GM19463 (cell line): ENCODE data around the gene CD44.
A peak's percentile ranks its signal among the peaks of the same experiment; 100 is the strongest.

Source experiments
- ATAC-seq: cut with Tn5 transposase; IDR thresholded peaks from one replicate; pipeline ENCODE4 v1.9.1; 2021; ENCODE audit warnings: mild to moderate bottlenecking, moderate library complexity; ENCODE audit not compliant: unreplicated experiment

The CD44 gene

DNA sequence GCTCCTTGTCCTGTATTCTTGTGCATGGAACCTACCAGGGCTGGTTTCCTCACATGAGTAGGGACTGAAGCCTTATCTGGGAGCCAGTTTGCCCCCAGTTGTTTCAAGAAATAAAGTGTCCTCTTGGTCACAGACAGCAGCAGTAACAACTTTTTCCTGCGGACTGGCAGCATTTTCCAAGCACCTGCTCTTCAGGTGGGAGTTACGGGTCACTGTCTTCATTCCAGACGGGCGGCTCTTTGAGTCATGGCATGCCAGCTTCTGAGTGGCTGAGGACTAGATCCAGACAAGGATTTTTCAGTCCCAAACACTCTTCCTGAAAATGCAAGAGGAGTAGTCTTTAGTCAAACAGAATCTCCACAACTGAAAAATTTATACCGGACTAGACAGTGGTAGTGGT lies 2.7 kb upstream of the CD44 start:
- ATAC-seq, result no peak

DNA sequence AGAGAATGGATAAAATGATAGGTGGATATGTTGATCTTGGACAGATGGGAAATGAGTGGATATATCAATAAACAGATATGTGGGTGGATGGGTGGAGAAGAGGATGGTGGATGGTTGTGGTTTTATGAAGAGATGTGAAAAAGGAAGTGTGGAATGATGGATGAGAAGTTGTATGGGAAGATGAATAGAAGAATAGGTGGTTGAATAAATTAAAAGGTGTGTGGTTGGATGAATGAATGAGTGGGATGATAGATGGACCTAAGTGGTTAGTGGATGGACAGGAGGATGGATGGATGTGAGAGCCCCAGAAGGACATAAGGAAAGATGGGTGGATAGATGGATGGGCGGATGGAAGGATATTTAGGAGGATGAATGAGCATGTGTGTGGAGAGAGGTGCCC lies 913 bp upstream of the CD44 start:
- no peak for ATAC-seq

DNA sequence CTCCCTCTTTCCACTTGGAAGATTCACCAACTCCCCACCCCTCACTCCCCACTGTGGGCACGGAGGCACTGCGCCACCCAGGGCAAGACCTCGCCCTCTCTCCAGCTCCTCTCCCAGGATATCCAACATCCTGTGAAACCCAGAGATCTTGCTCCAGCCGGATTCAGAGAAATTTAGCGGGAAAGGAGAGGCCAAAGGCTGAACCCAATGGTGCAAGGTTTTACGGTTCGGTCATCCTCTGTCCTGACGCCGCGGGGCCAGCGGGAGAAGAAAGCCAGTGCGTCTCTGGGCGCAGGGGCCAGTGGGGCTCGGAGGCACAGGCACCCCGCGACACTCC lies 397 bp upstream of the CD44 start:
- ATAC-seq, result no peak

DNA sequence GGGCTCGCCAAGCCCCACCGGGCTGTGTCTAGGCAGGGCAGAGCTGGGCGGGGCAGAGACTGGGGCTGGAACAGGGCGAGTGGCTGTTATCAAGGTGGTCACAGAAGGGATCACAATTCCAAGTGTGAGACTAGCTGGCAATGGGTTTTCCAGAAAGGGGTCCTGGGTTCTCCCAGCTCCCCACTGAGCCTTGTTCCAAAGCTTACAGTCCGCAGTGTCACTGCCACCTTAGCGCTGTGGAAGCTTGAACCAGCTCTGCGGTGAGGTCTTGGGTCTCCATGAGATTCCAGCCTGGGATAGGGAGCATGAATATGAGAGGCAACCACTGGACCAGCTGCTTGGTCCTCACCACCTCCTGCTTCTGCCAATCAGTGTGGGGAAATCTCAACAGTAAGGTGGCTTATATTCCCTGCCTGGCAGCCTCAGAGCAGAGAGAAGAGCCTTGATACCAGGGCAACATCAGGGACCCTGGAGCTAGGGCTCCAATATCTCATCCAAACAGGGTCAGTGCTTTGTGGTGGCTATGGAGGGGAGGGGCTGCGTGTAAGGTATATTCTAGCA lies 831 bp downstream of the CD44 start:
- ATAC-seq, result no peak

DNA sequence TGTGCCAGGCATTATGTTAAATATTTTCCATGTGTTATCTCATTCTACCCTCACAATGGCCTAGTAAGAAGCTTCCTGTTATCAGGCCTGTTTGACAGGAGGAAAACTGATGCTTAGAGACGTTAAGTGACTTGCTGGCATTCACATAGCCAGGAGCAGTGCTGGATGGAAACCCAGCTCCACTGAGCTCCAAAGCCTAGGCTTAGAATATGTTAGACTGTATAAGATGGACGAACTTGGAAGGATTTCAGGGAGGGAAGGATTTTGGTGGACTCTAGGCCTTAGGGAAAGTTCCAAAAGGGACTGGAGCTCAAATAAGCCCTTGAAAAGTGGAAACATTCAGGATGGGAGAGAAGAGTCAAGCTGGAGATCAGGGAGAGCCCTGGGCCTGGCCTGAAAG lies 2.1 kb downstream of the CD44 start:
- ATAC-seq, result no peak

DNA sequence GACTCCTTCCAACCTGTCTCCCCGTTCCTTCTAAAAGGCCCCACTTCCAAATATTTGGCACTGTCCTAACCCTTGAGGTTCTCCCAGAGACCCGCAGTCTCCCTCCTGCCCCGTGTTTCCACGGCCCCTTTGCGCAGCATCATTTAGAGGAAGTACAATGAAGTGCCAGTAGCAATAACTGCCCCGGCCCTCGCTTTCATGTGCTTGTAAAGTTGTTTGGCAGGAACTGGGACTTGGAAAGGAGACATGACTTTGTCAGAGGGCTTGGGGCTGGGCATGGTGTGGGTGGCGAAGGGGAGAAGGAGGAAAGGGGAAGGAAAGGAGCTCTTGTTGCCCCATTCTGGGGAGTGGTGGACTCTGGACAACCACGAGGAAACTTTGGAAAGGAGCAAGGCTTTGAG lies 2.6 kb downstream of the CD44 start:
- ATAC-seq, result no peak

DNA sequence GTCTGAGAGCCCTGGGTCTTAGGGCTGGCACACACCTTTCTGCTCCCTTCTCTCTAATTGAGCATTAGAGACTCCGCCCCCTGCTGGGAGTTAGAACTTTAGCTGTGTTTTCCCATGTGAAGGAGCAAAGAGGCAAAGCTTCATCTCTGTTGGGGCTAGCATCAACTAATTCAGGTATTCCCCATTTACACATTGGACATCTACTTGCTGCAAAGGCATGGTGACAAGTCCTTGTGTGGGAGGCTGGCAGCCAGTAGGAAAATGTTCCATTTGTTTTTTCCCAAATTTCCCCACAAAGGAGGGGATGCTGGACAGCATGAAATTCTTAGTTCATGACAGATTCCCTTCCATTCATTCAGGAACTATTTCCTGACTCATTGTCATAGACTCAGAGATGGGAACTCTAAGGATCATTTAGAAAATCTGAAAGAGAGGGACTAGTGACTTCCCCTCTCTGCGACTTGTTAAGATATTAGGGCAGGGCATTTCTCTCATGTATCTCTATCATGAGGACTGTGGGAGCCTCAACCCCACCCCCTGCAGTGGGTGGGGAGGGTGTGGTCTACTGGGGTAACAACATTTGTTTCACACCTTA lies 3.6 kb downstream of the CD44 start:
- no peak for ATAC-seq

DNA sequence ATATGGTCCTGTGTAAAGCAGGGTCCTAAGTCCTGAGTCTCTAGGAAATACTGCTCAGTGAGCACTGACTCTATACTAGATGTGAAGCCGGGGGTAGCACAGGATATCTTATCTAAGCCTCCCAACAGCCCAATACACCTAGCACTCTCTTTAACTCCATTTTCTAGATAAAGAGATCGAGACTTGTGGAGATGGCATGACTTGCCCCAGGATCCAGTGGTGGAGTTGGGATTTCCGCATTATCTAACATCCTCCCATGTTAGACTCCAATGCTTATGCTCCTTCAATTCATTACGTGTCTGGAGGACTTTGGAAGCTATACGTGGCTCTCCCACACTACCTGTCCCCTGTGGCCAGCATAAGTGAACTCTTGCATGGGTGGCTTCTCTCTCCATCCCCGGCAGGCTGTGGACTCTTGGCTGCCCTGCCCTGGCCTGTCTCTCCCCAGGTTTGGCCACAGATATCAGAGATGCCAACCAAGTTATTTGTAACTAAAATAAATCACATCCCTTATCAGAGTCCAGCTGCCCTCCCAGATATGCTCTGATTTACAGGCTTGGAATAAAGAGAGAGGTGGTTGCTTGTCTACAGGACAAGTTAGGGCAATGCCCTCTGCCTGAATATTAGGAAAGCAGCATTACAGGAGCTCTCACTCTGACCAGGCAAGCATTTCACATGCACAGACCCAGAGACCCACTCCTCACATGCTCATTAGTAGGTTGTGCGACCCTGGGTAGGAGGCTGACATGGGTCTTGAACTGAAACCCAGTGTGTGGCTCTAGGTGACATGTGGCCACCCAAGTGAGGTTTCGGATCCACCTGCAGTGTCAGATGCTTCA lies 4.5 kb downstream of the CD44 start:
- peak; percentile 1 for ATAC-seq

DNA sequence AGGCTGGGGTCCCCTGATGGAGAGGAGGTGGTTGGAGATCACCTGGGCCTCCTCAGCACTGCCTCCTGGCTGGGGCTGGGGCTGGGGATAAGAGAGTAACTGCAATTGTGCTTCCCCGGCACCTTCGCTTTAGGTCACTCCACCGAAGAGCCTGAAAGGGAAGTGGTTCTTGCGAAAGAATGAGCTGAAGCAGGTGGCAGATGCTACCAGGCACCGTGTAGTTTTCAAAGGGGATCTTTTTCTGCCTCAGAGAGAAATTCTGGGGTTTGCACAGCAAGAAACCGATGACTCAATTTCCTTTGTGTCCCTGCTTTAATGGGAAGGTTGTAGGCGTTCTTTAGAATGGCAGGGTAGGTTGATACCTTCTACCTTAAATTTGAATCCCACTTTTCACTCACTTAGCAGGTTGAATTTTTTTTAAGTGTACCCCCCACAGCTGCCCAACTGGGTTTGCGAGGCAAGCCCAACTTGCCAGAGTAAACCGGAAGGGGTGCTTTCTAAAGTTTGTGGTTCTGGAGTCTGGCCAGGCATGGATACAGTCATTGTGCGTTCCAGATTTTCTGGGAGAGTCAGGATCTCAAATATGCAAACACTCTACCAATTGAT lies 5.3 kb downstream of the CD44 start:
- ATAC-seq, result peak; percentile 42

DNA sequence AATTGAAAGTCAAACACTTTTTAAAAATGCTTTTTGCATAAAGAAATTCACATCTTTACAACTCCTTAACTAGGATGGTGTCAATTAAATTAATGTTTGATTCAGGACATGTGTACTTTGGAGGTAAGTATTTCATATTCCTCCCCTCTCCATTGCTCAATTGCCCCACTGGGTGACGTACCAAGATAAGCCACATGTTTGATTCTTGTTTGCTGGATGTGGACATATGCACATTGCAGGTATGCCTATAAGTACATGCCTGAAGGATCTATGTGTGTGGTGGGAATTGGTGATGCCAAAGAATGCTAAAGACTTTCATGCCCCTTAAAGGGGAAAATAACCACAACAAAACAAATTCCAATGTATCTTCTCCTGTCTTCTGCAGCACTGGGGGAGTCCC lies 5.8 kb downstream of the CD44 start:
- ATAC-seq, result no peak

DNA sequence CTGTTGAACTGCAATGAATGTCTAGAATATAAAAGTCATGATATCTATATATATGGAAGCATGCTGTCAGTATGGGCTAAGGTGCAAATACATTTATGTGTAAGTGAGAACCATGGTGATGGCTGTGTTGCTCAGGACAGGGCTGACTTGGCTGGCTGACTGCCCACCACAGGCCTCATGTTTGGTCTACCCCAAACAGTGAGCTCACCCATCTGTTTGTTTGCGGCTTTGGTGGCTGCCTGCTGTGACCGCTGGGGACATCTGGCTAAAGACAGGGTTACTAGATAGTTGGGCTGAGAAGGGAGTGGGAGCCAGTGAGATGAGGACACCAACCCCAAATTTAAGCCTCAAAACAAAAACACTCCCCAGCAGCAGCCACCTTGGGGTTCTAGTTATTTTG lies 6.3 kb downstream of the CD44 start:
- peak; percentile 60 for ATAC-seq

DNA sequence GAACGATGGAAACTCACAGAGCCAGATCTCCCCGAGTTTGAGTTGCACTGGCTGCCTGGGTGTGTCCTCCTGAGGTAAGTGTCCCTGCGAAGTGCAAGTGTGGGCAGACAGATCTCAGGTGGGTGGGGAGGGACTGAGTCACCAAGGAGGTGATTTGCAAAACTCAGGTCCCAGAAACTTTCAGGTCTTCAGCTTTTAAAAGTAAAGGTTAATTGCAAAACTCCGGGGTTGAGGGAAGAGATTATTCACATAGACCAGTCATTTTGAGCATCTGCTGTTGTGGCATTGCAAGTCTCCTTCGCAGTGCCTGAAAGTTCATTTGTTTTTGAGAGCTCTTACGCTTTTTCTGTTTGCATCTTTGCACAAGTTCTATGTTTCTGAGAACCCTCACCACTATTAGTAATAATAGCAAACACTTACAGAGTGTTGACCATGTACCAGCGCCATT lies 7.1 kb downstream of the CD44 start:
- ATAC-seq, result peak; percentile 32

DNA sequence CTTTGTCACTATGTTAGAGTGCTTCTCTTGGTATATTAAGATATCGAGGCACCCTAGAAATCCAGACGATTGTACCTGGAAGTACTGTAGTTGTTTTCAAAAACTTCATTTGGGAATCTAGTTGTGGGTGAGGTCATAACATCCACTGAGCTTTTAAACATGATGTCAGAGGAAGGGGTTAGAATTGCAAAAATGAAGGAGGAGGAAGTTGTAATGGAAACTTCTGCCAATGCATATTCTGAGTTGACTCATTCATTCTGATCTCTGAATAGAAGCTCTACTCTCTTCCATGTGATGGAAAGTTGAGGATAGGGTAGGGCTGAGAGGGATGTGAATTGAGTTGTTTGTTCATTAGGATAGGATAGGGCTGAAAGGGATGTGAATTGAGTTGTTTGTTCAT lies 7.7 kb downstream of the CD44 start:
- no peak for ATAC-seq

DNA sequence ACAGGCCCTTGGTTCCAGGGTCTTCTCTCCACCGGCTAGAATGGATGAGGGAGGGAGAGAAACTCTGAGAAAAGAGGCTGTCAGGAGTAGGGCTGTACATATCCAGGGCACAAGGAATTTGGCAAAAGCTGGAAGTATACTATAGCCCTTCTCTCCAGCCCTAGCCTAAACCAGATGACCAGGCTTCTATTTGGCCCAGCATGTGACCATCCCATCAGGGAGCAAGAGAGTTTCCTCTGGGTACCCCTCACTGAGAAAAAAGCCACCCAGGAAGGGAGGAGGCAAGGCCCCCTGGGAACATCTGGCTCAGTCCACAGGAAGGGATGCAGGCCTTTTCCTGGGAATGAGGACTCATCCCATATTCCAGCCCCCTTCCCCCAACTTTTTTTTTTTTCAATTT lies 8.3 kb downstream of the CD44 start:
- no peak for ATAC-seq

DNA sequence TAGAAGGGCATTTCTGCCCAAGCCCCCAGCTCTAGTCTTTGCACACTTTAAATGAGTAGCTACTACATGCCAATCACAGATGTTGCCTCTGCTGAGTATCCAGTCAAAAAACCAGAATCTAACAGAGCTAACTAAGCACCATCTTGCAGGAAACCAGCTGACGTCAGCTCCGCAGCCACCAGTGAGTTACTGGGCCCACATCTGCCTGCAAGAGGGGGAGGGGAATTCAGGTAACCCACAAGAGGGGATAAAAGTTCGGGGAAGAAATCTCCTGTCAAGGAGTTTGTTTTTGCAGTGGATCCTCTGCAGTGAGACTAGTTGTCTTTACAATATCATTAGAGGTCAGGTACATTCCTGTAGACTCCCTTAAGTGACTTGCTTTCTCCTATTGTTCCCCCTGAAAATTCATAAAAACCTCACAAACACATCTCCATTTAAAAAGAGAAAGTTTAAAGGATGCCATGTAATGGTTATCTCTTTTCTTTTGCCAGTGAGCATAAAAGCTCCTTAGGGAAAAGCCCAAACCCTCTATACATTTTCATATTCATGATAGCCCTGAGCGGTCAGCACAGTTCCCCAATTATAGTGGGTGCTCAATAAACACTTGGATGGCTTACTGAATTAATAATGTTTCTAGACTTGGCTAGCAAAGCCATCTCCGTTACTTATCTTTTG lies 9.3 kb downstream of the CD44 start:
- no peak for ATAC-seq

DNA sequence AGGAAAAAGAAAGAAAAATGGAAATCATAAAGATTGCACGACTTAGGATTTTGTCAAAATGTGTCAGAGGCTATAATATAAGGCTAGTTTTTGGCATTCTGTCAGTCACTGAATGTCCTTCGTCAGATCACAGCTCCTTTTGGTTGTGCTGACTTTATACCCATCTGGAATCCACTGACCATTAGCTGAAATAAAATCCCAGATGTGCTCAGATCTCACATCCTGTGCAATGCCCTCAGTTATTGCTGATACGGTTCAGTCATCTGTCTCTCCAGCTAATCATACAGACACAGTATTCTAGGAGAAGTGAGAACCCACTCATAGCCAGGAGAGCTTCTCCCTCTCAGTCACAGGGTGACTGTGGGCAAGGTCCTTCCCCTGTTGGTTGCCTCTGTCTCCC lies 11.5 kb downstream of the CD44 start:
- no peak for ATAC-seq

DNA sequence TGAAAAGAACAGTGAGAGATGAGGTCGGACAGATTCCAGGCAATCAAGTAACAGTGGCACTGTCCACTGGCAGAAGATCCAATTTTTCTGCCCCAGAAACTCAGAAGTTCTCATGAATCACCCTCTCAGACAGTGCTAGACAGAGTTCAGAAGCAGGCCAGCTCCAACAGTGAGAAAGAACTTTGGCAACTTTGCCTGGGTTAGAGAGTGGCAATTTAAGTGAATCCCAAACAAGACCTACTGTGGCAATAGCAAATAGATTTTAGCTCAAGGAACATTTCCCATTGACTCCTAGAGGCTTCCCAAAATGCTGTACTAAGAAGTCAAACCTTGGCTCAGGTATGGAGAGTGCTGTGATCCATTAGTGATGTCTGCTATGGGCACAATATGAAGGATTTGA lies 12.3 kb downstream of the CD44 start:
- ATAC-seq, result no peak

DNA sequence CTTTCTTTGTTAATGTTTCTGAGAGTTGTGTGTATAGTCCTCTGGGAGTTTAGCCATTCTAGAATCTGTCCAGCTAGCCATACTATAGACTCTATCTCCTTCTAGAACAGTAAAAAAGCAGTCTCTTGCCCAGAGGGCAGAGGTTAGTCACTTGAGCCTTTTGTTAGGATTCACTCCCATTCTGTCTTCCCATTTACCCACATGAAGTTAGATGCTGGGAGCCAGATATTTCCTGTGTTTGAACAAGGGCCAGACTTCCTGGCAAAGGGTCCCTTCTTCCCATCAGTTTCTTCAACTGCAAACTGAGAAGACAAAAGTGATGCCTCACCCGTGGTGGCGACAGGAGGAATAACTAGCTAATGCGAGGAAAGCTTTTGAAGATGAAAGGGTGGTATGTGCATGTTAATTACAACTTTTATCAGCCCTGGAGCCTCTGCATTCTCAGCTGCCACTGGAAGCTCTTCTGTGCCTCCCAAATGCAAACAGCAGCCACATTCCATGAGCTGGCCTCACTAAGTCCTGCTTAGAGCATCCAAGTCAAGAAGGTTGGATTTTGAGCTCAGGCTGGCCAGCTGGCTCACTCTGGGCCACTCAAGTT lies 12.8 kb downstream of the CD44 start:
- no peak for ATAC-seq

DNA sequence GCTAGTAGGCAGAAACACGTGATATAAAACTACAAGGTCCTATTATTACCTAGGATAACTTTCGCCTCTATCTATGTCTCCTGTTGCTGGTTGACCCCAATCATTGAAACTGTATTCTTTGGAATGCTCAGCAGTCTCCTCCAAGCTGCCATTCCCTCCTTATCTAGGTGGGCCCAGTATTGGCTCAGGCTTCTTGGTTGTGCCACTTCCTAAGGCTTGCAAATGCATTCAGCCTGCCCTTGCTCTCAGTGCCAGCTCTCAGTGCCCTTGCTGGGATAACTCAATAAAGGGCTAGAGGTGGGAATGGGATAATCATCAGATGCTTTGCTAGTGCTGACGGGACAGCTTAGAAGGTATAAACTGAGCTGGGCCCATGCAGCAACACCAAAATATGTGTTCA lies 13.6 kb downstream of the CD44 start:
- ATAC-seq, result no peak

DNA sequence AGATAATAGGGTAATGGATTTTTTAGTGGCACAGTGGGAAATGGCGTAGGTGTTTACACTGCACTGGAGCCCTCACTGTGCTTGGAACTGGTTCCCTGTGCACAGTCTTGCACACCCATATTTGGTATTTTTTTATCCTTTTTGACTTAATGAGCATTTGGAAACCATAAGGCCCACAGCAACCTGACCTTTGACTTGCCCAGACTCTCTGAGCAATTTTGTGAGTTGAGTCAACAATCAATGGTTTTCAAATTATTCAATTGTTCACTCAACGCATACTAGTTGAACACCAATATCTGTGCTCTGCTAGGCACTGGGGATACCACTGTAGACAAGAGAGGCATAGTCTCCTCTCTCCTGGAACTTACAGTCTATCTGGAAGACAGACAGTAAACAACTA lies 14.3 kb downstream of the CD44 start:
- ATAC-seq, result no peak

DNA sequence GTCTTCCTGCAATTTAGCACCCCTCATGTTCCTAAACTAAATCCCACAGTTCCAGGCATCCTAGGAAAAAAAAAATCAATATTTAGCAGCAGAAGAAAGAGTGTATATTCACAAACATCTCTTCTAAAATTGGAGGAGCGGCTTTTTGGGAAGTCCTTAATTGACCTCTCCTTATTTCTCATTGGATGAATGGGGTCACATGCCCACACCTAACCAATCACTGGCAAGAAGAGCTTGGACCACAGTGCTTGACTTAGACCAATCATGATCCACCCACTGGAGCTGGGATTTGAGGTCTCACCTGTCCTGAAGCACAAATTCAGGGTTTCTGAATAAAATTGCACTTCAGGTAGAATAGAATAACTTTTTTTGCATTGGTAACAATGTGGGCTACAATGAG lies 16.0 kb downstream of the CD44 start:
- no peak for ATAC-seq
